Motor neuron (in vitro differentiated cells): ENCODE measurements around the gene GGPS1. TPM values are rescaled to one million over a fixed set of nuclear protein-coding genes. Genes with fewer than 3 reads are reported as not detected.
"Not testable (repeated sequence)": the region's sequence is repeated elsewhere in the genome, so short reads cannot be mapped to it uniquely, and the experiment has no call there.

Experiments used
- ATAC-seq, 8 experiments: fragments of 200-7000 bp; cut with Tn5 transposase; replicated peaks in 6 of 8; 2 replicates each; pipeline ENCODE4 v1.8.0; 2021; ENCODE audit warnings: mild to moderate bottlenecking in 8 of 8, moderate library complexity in 8 of 8
- H3K27ac ChIP-seq, 2 donors: fragments of 250-450 bp; sonication (Bioruptor Pico); 2 replicates each; pipeline ENCODE4 v1.9.0; 2021; ENCODE audit warnings: antibody characterized with exemption in 2 of 2, mild to moderate bottlenecking in 2 of 2, moderate library complexity in 1 of 2
- H3K4me1 ChIP-seq, 2 donors: fragments of 250-450 bp; sonication (Bioruptor Pico); replicated peaks in 1 of 2; 2 replicates each; pipeline ENCODE4 v1.6.1; 2021; ENCODE audit warnings: antibody characterized with exemption in 2 of 2, mild to moderate bottlenecking in 2 of 2, moderate library complexity in 1 of 2
- H3K4me3 ChIP-seq, 5 donors: fragments of 250-450 bp; sonication (Bioruptor Pico); 2 replicates each; pipeline ENCODE4 v1.9.0; 2021; ENCODE audit warnings: antibody characterized with exemption in 5 of 5, mild to moderate bottlenecking in 5 of 5, moderate library complexity in 4 of 5
- WGBS, 10 experiments: fragments of 450-650 bp; shearing (Covaris generic); methylation state at CpG; one replicate each; pipeline ENCODE4 v1.0.0; 2022; 5-methylcytosine and 5-hydroxymethylcytosine counted together
- in situ Hi-C, 9 experiments: fragments of 400-800 bp; cut with MboI; loops; one replicate each; pipeline ENCODE4 v1.15.0; 2021; ENCODE audit warnings: low sequenced_read_pairs in 9 of 9, low pct_unique_long_range_greater_than_20kb in 2 of 9; ENCODE audit not compliant: unreplicated experiment in 9 of 9
- total RNA-seq, 8 experiments: library from RNA; unstranded; fragments of 300-600 nt; gene quantifications; 2 replicates each; pipeline versions ENCODE4 v1.2.3 to v1.2.4, GENCODE V29; 2022

Gene GGPS1
- 10 to 100 TPM; 25.9 to 52.5 (median 47.1) TPM for total RNA-seq

- Histone ChIP-seq H3K4me3 (peak within 1 kb of the TSS; percentile 82 to 98 (median 98)), H3K4me1 (peaks cover 16 to 32% of the 10 kb centered on the region in 2 donors), H3K27ac (peak within 1 kb of the TSS; percentile 94 to 97)
- in situ Hi-C loops = no loop called here
- peak; percentile 69 to 86 (median 83) for ATAC-seq
- 0% methylated on average over 2 to 11 of the region's 54 CpGs; no CpG with 5 or more reads in 1 of the 10 experiments for WGBS, 10 experiments
Measured at GRCh38 chr1:235328271-235329138, at the start of gene GGPS1. Gene GGPS1 (plus strand): TSS chr1:235328570. CDS start chr1:235335265, 6,695 bp downstream.

- 50 to 74% (median 68%) methylated on average over 1 to 5 of the region's 5 CpGs; no CpG with 5 or more reads in 3 of the 10 experiments for WGBS, 10 experiments
- no peak overlapping the region for H3K27ac ChIP-seq
- in situ Hi-C loops = no loop called here
Measured at GRCh38 chr1:235278915-235279292, 49.5 kb upstream of the GGPS1 start.

GRCh38 chr1:235279694-235280093, 48.7 kb upstream of the GGPS1 start:
- ATAC-seq = no peak
- Histone ChIP-seq H3K4me1 (peaks cover 0 to 3% of the 10 kb centered on the region in 2 donors), H3K4me3 (no peak overlapping the region), H3K27ac (no peak overlapping the region)
- in situ Hi-C loops = no loop called here
- WGBS, 10 experiments = 77 to 100% (median 91%) methylated on average over 1 to 5 of the region's 5 CpGs

More at GRCh38 chr1:235278915-235279292, 49.5 kb upstream of the GGPS1 start:
- Histone ChIP-seq H3K4me3 (no peak overlapping the region), H3K4me1 (peaks cover 0 to 3% of the 10 kb centered on the region in 2 donors)
- ATAC-seq = no peak

- Histone ChIP-seq H3K27ac (no peak overlapping the region), H3K4me1 (no peaks in the 10 kb centered on the region), H3K4me3 (no peak overlapping the region)
- ATAC-seq = no peak
- in situ Hi-C loops = no loop called here
- WGBS, 10 experiments = 93 to 100% (median 100%) methylated on average over 1 to 9 of the region's 15 CpGs
Measured at GRCh38 chr1:235280467-235280866, 47.9 kb upstream of the GGPS1 start.

GRCh38 chr1:235283636-235284035, 44.7 kb upstream of the GGPS1 start:
- H3K4me1 ChIP-seq, H3K27ac ChIP-seq, in situ Hi-C loops, ATAC-seq, H3K4me3 ChIP-seq: not testable (repeated sequence)
- WGBS, 10 experiments = 92 to 100% (median 97%) methylated on average over 4 to 13 of the region's 13 CpGs; no CpG with 5 or more reads in 1 of the 10 experiments

- Histone ChIP-seq H3K4me1 (peaks cover 0 to 3% of the 10 kb centered on the region in 2 donors), H3K4me3 (no peak overlapping the region), H3K27ac (no peak overlapping the region)
- no peak for ATAC-seq
- in situ Hi-C loops = no loop called here
- 80 to 100% (median 93%) methylated on average over 1 to 6 of the region's 6 CpGs; no CpG with 5 or more reads in 1 of the 10 experiments for WGBS, 10 experiments
Measured at GRCh38 chr1:235284231-235284769, 44.1 kb upstream of the GGPS1 start.

- H3K4me3 ChIP-seq = no peak overlapping the region
- in situ Hi-C loops = no loop called here
- peaks cover 0 to 3% of the 10 kb centered on the region in 2 donors for H3K4me1 ChIP-seq
- 33 to 100% (median 100%) methylated on average over 1 of the region's 1 CpG; no CpG with 5 or more reads in 4 of the 10 experiments for WGBS, 10 experiments
- ATAC-seq = no peak
- H3K27ac ChIP-seq = no peak overlapping the region
Measured at GRCh38 chr1:235286667-235287066, 41.7 kb upstream of the GGPS1 start.

GRCh38 chr1:235287208-235287882, 41.0 kb upstream of the GGPS1 start:
- in situ Hi-C loops = no loop called here
- H3K27ac ChIP-seq = no peak overlapping the region
- WGBS, 10 experiments = 44 to 100% (median 96%) methylated on average over 1 to 4 of the region's 4 CpGs
- no peak for ATAC-seq
- no peak overlapping the region for H3K4me3 ChIP-seq
- H3K4me1 ChIP-seq = peaks cover 0 to 3% of the 10 kb centered on the region in 2 donors

GRCh38 chr1:235289859-235290739, 38.3 kb upstream of the GGPS1 start:
- 71 to 100% (median 94%) methylated on average over 1 to 12 of the region's 12 CpGs for WGBS, 10 experiments
- no peak for ATAC-seq
- in situ Hi-C loops = no loop called here
- Histone ChIP-seq H3K4me1 (peaks cover 0 to 3% of the 10 kb centered on the region in 2 donors), H3K4me3 (no peak overlapping the region), H3K27ac (no peak overlapping the region)

- ATAC-seq = no peak
Measured at GRCh38 chr1:235290740-235291502, 37.4 kb upstream of the GGPS1 start.

GRCh38 chr1:235291599-235292091, 36.7 kb upstream of the GGPS1 start:
- H3K4me3 ChIP-seq = no peak overlapping the region
- H3K27ac ChIP-seq = no peak overlapping the region
- ATAC-seq = no peak
- H3K4me1 ChIP-seq = no peaks in the 10 kb centered on the region
- 32 to 97% (median 93%) methylated on average over 4 to 6 of the region's 6 CpGs for WGBS, 10 experiments
- in situ Hi-C loops = no loop called here

More at GRCh38 chr1:235290740-235291502, 37.4 kb upstream of the GGPS1 start:
- Histone ChIP-seq H3K4me3 (no peak overlapping the region), H3K27ac (no peak overlapping the region), H3K4me1 (peaks cover 0 to 3% of the 10 kb centered on the region in 2 donors)
- in situ Hi-C loops = no loop called here
- 81 to 100% (median 94%) methylated on average over 3 to 12 of the region's 12 CpGs; no CpG with 5 or more reads in 1 of the 10 experiments for WGBS, 10 experiments

GRCh38 chr1:235292790-235293189, 35.6 kb upstream of the GGPS1 start:
- in situ Hi-C loops = no loop called here
- Histone ChIP-seq H3K4me3 (no peak overlapping the region), H3K27ac (no peak overlapping the region), H3K4me1 (no peaks in the 10 kb centered on the region)
- ATAC-seq = no peak
- 87 to 100% (median 95%) methylated on average over 2 to 4 of the region's 4 CpGs; no CpG with 5 or more reads in 1 of the 10 experiments for whole genome bisulfite sequencing, 10 experiments
